CD4-positive, alpha-beta T cell treated with Interleukin-6 for 4 hours (primary cell): ENCODE results near the gene HSF2BP.
"Not testable (repeated sequence)": the region's sequence is repeated elsewhere in the genome, so short reads cannot be mapped to it uniquely, and the experiment has no call there.

ENCODE experiments used
- DNase-seq: peaks from one replicate; pipeline ENCODE4 v3.0.0-alpha.2; 2020; ENCODE audit warnings: mixed read lengths

The HSF2BP gene

DNA sequence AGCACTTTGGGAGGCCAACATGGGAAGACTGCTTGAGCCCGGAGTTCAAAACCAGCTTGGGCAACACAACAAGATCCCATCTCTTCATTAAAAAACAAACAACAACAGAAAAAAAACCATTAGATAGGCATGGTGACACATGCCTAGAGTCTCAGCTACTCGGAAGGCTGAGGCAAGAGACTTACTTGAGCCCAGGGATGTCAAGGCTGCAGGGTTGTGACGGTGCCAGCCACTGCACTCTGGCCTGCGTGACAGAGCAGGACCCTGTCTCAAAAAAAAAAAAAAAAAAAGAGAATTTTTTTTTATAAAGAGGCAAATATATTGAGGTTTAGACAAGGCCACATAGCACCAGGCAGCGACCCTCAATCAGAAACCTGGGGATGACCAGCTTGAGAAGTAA lies 62.7 kb downstream of the HSF2BP start:
- DNase-seq = no peak

DNA sequence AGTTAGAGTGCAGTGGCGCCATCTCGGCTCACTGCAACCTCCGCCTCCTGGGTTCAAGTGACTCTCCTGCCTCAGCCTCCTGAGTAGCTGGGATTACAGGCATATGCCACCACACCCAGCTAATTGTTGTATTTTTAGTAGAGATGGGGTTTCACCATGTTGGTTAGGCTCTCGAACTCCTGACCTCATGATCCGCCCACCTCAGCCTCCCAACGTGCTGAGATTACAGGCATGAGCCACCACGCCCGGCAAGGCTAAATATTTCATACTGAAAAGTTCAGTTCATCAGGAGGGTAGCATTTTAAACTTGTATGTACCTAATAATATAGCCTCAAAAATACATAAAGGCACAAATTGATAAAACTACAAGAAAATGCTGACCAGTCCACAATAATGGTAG lies 63.5 kb downstream of the HSF2BP start:
- DNase-seq = not testable (repeated sequence)

DNA sequence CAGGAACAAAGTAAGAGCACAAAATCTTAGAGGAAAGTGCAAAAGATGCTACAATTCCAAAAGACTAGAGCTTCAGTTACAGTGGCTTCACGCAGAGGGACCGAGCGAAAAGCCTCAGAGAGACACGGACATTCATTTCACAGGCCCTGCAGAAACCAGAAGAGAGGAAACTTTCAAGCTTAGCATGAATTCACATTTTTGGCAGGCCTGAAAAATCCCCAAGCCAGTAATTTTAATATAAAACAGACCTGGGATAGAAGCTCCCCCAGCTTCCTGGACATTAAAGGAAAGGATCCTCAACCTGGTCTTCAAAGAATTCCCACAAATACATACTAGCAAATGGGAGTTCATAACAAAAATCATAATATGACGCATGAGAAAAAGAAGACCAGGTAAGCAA lies 66.2 kb downstream of the HSF2BP start:
- DNase-seq = no peak

DNA sequence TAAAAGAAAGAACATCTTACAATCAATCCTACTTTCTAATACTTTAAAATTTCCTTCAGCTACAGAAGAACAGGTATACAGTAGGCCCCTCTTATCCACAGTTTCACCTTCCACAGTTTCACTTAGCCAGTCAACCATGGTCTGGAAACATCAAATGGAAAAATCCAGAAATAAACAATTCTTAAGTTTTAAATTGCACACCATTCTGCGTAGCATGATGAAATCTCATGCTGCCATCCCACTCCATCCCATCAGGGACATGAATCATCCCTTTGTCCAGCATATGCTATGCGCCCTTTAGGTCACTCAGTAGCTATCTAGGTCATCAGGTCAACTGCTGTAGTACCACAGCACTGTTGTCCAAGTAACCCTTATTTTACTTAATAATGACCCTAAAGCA lies 67.7 kb downstream of the HSF2BP start:
- no peak for DNase-seq

DNA sequence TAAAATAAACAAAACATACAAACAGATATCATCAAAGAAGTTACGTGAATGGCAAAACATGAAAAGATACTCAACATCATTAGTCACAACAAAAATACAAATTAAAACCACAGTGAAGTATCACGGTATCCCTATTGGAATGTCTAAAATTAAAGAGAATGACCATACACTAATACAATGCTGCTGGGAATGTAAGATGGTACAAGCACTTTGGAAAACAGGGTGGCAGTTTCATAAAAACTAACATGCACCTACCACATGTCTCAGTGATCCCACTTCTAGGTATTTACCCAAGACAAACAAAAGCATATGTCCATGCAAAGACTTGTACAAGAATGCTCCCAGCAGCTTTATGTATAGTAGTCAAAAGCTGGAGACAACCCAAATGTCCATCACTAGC lies 69.1 kb downstream of the HSF2BP start:
- DNase-seq = no peak

DNA sequence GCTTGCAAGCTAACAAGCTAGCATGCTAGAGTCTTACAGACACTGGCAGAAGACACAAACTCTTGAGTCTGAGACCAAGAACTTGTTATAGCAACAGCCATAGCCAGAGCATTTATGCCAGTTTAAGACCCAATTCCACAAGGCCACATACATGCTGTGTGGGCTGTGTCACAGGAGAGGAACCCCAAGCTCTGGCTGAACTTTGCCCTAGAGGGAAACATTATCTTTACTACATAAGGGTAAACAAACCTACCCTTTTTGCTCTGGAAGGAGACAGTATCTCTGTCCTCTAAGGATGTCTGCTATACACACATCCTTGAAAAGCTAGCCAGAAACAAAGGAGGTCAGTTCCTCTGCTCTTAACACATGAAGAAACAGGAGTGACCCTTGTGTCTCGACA lies 70.3 kb downstream of the HSF2BP start:
- DNase-seq = no peak

DNA sequence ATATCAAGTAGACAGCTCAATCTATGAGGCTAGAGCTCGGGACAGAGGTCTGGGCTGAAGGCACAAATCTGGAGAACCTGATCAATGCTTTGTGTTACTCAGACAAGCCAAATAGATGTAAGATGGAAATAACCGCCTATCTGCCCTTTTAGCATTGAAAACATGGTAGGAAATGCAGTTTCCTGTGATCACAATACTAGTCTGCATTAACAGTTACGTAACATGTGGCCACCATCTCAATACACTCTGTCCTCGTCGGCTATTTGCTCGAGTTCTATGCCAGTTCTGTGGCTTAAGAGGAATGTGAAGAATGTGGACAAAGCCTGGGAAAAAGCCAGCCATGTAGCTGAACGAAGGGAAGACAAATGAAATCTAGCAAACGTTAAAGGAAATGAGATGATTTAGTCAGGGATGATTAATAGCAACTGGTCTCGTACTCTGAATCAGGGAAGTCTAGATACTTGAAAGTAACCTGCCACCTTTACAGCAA lies 73.3 kb downstream of the HSF2BP start:
- no peak for DNase-seq

DNA sequence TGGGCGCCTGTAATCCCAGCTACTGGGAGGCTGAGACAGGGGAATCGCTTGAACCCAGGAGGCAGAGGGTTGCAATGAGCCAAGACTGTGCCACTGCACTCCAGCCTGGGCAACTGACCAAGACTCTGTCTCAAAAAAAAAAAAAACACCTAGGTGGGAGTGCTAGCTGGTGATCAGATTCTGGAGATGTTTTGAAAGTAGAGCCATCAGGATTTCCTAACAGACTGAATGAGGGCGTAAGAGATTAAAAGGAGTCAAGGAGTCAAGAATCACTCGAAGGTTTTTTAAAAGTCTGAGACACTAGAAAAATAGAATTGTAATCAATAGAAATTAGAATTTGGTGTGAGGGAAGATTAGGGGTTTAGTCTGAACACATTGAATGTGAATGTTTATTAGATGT lies 73.8 kb downstream of the HSF2BP start:
- DNase-seq = no peak

DNA sequence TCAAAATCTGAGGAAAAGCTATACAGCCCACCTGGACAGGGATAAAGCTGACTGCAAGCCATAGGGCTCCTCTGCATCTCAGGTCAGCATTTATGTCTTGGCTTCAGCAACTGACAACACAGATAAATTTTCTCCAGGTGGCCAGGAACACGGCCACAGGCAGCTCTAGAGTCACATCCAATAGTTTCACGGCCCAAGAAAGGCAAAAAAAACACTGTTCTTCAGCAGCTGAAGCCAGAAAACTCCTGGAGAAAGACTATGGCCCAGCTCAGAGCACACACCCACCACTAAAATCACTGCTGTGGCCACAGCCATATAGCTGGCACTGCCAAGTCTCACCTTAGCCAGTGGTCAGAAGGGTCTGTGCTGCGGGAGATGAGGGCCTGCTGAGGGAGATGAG lies 77.8 kb downstream of the HSF2BP start:
- no peak for DNase-seq

DNA sequence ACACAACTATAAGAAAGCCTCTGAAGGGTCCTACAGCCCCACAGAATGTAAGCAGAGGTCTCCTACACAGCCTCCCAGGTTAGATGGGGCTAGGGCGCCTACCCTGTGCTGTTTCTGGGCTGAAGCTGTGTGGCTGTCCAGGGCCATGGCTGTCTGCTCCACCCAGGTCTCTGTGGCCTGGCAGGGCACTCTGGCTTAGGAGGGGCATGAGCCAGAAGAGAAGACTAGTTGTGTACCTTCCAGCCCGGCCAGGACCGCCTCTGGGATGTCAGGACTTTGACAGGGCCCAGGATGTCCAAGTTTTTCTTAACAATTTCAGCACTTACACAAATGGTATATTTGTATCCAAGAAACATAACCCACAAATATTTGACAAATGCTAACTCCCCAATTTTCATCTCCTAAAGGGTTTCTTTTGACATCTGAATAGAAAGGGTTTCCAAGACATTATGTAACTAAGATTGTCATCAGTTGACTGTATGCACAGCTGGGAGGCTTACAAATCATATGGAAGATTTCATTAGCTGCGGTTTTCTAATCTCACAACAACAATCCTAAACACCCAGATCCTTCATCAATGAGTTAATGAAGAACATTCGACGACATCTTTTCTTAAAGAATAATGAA lies 80.5 kb downstream of the HSF2BP start:
- no peak for DNase-seq

DNA sequence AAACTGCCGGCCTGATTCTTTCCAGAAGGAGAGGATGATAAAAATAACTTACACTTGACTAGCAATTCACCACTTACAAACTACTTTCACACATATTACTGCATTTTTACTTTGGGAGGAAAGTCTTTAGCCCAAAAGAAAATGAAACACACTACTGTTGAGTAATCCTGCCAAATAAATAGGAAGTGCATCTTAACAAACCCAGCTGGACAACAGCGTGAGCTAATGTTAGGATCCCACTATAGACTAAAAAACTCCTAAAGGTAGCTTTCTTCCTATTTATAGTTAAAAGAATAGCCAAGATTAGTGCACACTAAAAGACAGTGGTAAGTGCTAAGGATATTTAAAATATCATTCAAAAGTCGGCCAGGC lies 83.8 kb downstream of the HSF2BP start:
- DNase-seq = no peak

DNA sequence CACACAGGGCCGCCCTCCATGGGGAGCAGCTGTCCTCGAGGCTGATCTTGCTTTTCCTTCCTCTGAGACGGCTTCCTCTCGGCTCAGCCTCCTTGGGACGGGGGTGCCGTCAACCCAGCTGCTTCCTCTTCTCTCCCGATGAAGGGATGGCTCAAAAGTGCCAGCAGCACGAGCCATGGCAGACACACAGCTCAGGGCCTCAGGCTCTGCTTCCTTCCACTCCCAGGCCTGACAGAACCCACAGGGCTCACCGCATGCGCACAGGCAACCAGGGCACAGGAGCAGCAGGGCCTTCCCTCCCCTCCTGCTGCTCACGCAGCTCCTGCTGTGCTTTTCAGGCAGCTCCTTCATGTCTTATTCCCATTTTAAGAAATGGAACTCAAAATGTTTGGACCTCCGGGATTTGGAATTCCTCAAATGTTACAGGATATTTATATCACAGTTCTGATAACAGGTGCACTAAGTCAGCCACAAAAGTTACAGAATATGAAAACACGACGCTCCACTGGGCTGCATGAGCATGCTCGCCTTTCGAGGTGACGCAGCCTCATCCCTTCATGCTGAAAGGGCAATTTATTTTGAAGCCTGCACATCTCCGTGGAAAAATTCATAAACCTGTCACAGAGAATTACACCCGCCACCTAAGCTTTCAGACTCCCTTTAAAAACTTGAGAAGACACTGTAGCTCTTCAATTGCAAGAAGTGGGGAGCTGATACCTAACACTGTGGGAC lies 84.4 kb downstream of the HSF2BP start:
- no peak for DNase-seq

DNA sequence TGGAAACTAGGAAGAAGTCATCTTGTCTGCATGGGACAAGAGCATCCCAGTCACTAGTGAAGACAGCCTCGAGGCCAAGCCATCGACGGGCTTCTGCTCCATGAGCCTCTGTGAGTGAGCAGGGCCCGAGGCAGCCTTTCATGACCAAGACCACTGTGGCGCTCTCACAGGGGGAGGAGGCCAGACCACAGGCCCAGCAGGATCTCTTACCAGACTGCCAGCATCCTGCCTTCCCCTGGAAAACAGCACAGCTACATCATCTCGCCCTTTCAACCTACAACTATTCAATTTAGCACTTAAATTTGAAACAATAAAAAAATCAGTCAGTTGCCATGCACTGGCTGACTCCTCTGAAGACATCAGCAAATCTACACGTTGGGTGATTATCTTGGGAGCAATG lies 85.4 kb downstream of the HSF2BP start:
- no peak for DNase-seq

DNA sequence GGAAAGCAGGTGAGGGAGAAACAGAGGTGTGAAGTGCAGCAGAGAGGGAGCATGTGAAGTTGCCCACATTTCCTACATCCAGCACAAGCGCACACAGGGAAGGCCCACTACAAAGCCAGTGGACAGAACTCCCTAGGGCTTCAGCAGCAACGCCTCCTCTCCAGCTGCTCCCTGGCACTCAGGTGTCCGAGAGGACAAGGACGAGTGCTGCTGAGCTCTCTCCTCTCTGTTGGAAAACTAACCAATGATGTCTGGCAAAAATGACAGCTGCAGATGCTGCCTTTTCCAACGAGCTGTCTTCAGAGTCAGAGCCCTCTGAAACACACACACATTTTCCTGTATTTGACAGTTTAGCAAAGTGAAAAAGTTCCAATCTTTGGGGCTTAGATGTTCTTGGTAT lies 86.8 kb downstream of the HSF2BP start:
- DNase-seq = no peak

DNA sequence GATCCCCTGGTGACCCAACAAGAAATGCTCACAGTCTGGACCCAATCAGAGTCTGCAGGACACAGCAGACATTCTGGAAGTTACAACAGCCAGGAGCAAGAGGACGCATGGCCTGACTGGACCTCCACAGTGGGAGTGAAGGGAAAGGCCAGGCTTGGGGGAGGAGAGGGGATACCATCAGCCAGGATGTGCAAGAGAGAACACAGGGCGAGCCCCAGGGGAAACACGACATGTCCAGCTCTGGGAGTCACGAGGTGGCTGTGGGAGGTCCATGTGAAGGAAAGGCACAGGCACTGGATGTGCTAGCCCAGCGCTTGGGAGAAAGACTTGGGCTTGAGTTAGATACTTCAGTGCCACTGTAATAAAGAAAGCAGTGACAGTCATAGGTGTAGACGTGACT lies 87.3 kb downstream of the HSF2BP start:
- DNase-seq = no peak

DNA sequence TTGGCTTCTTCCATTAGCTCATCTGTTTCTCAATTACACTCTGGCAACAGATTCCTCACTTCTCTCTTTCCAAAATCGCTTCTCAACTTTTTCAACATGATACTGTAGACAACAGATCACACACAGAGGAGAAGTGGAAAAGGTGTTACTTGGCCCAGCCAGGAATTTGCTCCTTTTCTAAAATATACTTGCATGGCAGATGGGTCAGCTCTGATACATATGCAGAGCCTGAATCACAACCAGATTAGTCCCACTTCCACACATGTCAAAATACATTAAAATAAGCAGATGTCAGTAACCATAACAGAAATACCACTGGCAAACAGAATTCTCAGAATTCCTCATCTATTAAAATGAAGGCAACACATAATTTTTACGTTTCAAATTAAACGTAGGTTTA lies 89.1 kb downstream of the HSF2BP start:
- not testable (repeated sequence) for DNase-seq

DNA sequence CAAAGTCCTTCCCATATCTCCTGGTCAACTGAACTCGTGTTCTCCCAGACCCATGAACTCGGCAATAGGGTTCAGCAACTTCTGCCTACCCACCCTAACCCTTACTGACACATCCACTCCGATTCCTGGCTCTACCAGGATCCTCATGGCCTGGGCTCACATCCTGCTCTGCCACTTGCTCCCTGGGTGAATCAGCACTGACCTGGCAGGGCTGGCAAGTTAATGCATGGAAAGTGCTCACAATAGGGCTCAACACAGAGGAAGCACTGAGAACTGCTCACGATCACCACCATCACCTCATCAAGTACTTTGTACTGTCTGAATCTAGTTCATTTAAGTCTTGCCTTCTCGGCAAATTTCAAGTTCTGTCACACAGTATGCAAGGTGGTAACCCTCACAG lies 96.8 kb downstream of the HSF2BP start:
- not testable (repeated sequence) for DNase-seq

DNA sequence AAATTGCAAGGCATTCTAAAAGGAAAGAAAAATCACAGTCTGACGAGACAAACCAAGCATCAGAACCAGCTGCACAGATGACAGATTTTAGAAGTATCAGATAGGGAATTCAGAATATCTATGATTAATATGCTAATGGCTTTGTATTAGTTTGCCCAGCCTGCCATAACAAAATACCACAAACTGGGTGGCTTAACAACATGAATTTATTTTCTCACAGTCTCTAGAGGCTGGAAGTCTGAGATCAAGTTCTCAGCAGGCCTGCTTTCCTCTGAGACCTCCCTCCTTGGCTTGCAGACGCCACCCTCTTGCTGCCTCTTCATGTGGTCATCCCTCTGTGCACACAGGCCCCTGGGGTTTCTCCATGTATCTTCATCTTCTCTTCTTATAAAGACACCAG lies 118.7 kb downstream of the HSF2BP start:
- DNase-seq = not testable (repeated sequence)

DNA sequence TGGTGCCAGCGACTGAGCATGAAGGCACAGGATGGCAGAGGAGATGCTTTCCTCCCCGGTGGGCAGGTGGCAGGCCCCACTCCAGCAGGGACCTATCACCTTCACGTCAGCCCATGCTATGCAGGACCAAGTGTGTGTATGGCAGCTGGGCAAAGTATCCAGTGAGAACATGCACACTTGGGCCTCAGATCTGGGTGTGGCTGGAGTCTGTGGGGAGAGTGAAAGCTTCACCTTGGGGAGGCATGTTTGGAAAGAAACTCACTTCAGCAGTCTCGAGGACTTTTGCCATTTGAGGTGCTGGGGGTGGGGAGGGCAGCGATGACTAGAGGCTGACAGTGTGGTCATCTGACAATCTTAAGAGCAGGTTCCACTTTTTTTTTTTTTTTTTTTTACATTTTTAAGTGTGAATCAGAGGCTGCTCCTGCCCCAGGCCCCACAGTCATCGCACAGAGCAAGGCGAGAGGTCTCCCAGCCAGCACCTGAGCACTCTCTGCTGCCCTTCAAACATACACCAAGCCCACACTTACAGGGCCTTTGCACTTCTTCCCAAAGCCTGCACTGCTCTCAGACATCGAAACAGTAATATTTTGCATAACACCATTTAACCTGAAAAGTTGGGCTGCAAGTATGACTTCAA lies 136.7 kb downstream of the HSF2BP start:
- DNase-seq = not testable (repeated sequence)

DNA sequence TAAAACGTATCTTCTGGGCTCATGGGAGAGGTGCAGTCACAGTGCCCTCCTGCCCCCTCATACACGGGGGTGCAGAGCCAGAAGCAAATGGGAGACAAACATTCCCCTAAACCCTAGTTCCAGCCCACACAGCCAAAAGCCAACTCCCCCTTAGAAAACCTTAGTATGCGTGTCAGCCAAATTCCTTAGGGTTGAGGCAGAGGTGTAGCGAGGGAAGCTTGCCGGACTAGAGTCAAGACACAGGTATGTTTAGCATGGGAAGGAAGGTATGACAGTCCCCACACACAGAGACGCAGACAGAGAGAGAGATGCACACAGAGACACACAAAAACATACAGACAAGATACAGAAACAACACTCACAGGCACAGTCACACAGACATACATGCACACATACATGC lies 141.6 kb downstream of the HSF2BP start:
- DNase-seq = not testable (repeated sequence)

DNA sequence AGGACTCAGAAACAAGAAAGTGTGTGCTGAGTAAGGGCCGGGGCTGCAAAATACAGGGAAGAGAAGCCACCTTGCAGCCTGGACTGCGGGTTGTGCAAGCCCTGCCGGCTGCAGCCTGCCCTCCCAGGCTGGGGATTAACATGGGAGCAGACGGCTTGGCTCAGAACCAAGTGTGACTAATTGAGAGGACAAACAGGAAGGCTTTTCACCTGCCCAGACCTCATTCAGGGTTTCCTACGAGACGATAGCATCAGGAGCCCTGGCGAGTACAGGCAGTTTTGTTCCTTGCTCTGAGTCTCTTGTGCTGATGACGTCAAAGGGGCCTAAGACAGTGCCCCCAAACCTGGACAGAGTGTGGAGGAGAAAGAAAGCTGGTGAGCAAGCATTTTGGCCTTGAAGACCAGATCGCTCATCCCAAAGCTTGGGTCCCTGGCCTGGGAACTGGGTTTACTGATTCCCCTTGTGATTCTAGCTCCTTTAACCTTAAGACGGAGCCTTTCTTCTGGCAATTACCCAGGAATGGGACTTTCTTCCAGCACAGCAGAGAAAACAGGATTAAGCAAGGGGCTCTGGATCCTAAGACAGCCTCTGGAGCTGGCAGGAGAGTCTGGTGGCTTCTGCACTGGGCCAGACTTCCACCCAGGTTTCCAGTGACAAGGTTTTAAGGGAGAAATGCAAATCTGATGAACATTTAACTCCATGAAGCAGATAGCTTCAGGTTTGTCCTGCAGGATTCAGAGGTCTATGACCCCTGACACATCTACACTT lies 142.2 kb downstream of the HSF2BP start:
- DNase-seq = not testable (repeated sequence)

DNA sequence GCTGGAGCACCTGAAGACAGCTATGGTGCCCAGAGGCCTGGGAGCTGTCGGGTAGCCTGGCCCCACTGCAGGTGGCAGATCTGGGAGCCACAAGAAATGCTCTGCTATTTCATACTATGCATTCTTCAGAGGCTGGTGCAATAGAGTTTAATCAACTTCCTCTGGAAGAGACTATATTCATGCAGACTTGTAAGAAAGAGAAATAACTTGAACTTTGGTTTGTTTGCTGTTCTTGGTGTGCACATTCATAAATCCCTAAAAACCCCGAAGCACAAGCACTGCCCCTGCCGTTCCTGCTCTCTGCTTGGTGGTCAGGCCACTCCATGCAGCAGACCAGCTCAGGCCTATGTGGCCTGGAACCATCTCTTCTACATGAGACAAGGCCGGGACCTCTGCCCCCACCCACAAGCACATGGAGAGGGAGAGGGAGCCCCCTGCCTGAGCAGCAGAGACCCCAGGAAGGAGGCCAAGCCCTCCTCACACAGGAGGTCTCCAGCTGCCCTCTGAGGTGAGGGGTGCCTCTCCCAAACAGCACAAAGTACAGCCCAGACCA lies 142.9 kb downstream of the HSF2BP start:
- not testable (repeated sequence) for DNase-seq

DNA sequence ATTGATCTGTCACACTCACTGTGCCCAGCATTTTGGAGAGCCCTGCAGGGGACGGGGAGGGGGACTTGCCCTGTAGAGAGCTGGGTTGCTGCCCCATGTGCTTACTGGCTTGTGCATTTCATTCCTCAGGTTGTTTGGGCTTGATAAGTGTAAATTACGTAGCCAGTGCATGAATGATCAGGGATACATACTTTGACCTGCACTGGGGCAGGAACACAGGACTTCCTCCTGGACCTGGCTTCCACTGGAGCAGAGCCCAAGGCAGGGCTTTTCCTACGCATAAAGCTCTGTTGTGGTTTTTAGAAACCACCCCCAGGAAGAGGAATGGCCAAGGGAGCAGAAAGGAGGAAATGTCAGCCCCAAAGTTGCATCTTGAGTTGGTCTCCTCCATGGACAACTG lies 144.5 kb downstream of the HSF2BP start:
- not testable (repeated sequence) for DNase-seq
